Chondrocyte (in vitro differentiated cells): ENCODE data around the gene LZTFL1. TPM values are rescaled to one million over a fixed set of nuclear protein-coding genes. Genes with fewer than 3 reads are reported as not detected.

Source experiments
- DNase-seq: peaks from one replicate; pipeline ENCODE4 v3.0.0; 2021; ENCODE audit warnings: mixed read lengths, low spot score
- H3K27ac Mint-ChIP-seq: one replicate; pipeline ENCODE4 v1.8.0; 2021; ENCODE audit warnings: mild to moderate bottlenecking, moderate library complexity, mixed read lengths; ENCODE audit not compliant: unreplicated experiment
- H3K27me3 Mint-ChIP-seq: 2 replicates; pipeline ENCODE4 v1.8.0; 2021; ENCODE audit warnings: low read depth, mixed read lengths
- H3K36me3 Mint-ChIP-seq: 2 replicates; pipeline ENCODE4 v1.8.0; 2021; ENCODE audit warnings: low read depth, mixed read lengths
- H3K4me1 Mint-ChIP-seq: 2 replicates; pipeline ENCODE4 v1.8.0; 2021; ENCODE audit warnings: low read depth, mild to moderate bottlenecking, mixed read lengths
- H3K4me3 Mint-ChIP-seq: one replicate; pipeline ENCODE4 v1.8.0; 2021; ENCODE audit warnings: mild to moderate bottlenecking, moderate library complexity, mixed read lengths; ENCODE audit not compliant: unreplicated experiment
- H3K9me3 Mint-ChIP-seq: 2 replicates; pipeline ENCODE4 v1.8.0; 2021; ENCODE audit warnings: low read depth, mixed read lengths
- CTCF ChIP-seq: fragments of 200-600 bp; sonication (generic); IDR thresholded peaks from 2 replicates; pipeline ENCODE4 v1.5.0; 2021; ENCODE audit warnings: antibody characterized with exemption, mild to moderate bottlenecking, moderate library complexity
- total RNA-seq: library from RNA; stranded (reverse); gene quantifications from 3 replicates; pipeline ENCODE4 v1.2.1, GENCODE V29; 2021

Gene LZTFL1
- total RNA-seq, 1 donor from 2014 or later: 18.1 TPM

- TF ChIP-seq CTCF: no peak
- H3K27me3 Mint-ChIP-seq: peaks cover 30% of the 10 kb centered on the region
- no peak overlapping the region for H3K27ac Mint-ChIP-seq
- H3K4me3 Mint-ChIP-seq: no peak overlapping the region
- peaks cover 6% of the 10 kb centered on the region for H3K9me3 Mint-ChIP-seq
- DNase-seq: no peak
- H3K4me1 Mint-ChIP-seq: no peaks in the 10 kb centered on the region
- H3K36me3 Mint-ChIP-seq: peaks cover 6% of the 10 kb centered on the region
These were observed 41.3 kb downstream of the LZTFL1 start for GRCh38 chr3:45800611-45801010.

DNA sequence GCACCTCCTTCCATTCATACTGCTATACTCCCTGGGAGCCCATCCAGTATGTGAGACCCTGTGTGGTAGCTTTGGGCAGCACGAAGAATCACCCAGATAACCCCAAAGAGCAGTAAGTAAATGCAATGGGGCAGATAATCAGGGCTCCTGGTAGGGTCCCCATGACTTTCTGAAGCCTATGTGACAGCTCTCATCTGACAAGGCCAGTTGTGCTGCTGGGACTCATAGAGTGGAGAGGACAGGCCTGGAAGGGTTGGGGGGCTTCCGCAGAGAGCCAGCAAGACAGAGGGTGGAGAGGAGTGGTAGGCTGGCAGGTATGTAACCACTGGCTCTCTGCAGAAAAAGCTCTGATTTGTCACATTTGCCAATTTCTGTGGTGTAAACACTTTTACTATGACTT is 42.3 kb downstream of the LZTFL1 start:
- no peak overlapping the region for H3K27ac Mint-ChIP-seq
- no peak for DNase-seq
- H3K4me1 Mint-ChIP-seq: peaks cover 3% of the 10 kb centered on the region
- no peak for TF ChIP-seq CTCF
- no peak overlapping the region for H3K4me3 Mint-ChIP-seq
- peaks cover 3% of the 10 kb centered on the region for H3K36me3 Mint-ChIP-seq
- peaks cover 40% of the 10 kb centered on the region for H3K27me3 Mint-ChIP-seq
- no peaks in the 10 kb centered on the region for H3K9me3 Mint-ChIP-seq

DNA sequence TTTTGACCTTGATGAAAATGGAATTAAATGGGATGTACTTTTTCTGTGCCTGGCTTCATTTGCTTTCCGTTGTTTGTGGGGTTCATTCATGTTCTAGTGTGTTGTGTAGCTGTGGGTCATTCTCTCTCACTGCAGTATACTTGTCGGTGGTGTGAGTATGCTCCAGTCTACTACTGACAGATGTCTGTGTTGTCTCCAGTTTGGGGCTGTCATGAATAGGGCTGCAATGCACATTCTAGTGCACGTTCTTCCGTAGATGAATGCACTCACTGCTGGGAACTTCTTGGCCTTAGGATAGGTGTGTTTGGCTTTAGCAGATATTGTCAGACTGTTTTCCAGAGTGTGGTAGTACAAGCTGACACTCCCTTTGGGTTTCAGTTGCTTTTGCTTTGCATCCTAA is 43.9 kb downstream of the LZTFL1 start:
- Mint-ChIP-seq H3K9me3 (no peaks in the 10 kb centered on the region), H3K27me3 (peaks cover 52% of the 10 kb centered on the region), H3K4me3 (no peak overlapping the region), H3K4me1 (peaks cover 3% of the 10 kb centered on the region), H3K36me3 (no peaks in the 10 kb centered on the region), H3K27ac (no peak overlapping the region)
- no peak for DNase-seq
- no peak for TF ChIP-seq CTCF

GRCh38 chr3:45796902-45797637 is 44.8 kb downstream of the LZTFL1 start:
- TF ChIP-seq CTCF: no peak
- H3K4me1 Mint-ChIP-seq: peaks cover 3% of the 10 kb centered on the region
- peak overlapping the region; percentile 21 for H3K4me3 Mint-ChIP-seq
- DNase-seq: no peak
- no peak overlapping the region for H3K27ac Mint-ChIP-seq
- peaks cover 52% of the 10 kb centered on the region for H3K27me3 Mint-ChIP-seq
- no peaks in the 10 kb centered on the region for H3K9me3 Mint-ChIP-seq
- no peaks in the 10 kb centered on the region for H3K36me3 Mint-ChIP-seq

DNA sequence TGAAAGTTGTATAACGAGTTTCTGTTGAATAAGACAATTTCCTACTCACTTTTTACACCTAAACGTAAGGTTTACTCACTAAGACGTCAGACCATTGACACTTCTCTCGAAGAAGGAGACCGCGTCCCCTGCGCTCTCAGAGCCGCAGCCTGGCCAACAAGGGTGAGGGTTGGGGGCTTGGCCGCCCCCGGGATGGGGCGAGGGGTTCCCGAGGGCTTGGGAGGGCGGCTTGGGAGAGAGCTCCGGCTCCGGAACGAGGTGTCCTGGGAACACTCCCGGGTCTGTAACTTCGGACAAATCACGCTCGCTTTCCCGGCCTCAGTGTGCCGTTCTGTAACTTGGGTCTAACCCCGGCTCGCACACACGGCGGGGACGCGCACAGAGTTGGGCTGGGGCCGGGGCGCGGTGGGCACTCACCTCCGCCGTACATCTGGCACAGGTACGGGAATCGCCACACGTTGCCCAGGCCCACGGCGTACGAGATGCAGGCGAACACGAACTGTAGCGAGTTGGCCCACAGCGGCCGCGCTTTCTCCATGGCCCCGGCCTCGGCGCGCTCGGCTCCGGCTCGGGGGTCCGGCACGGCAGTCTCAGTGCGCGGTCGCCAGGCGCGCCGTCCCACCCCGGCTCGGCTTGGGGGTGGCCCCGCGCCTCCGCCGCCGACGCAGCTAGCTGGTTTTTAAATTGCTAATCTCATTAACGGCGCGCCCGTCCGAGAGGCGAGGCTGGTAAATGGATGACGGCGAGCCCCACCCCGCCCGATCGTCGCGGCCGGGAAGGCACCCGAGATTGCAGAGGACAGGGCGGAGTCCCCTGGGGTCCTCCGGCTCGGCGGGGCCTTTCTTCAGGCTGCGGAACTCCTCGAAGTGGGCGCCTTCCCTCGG is 45.8 kb downstream of the LZTFL1 start, which contains the start of gene SLC6A20:
TSS of gene SLC6A20 (minus strand) at position 655 of the 884 bp plus-strand sequence. CDS start at position 538, 117 bp downstream.
- TF ChIP-seq CTCF: no peak
- Mint-ChIP-seq H3K4me3 (peak within 1 kb of the TSS; percentile 60), H3K27ac (no peak within 1 kb of the TSS), H3K9me3 (no peaks in the 10 kb centered on the region), H3K27me3 (peaks cover 59% of the 10 kb centered on the region), H3K4me1 (peaks cover 3% of the 10 kb centered on the region), H3K36me3 (no peaks in the 10 kb centered on the region)
- no peak for DNase-seq
